NT2/D1 (cell line): ENCODE data around the gene SPTLC2.

Experiments
- SUZ12 ChIP-seq: IDR thresholded peaks from 2 replicates; pipeline ENCODE4 v1.6.1; 2011; ENCODE audit not compliant: insufficient read length, insufficient read depth; ENCODE audit errors: extremely low read depth
- YY1 ChIP-seq: IDR thresholded peaks from 2 replicates; pipeline ENCODE4 v1.6.1; 2011; ENCODE audit not compliant: insufficient read length, insufficient read depth

DNA sequence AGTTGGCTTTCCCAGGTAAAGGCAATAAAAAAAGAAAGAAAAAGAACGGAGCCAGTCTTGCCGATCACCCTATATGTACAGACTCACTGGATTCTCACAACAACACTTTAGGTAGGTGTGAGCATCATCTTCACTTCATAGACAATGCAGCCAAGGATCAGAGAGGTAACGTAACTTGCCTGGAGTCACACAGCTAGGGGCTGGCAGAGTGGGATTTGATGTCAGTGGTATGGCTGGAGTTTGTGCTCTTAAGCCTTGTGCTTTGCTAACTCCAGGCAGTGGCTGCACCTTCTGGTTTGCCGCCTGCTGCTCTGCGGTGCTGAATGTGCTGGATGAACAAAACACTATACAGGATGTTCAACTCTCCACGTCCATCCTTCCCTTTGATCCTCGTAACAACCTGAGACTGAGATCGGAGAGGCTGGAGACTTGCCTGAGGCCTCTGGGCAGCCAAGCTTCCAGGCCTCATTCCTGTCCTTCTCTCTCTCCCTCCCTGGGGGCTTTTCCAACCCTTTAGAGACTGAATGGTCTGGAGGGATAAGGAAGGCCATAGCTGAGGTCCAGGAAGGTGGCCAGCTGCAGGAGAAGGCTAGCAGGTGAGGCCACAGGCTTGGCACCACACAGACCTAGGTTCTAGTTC is 126.0 kb downstream of the SPTLC2 start:
- no peak for TF ChIP-seq YY1
- TF ChIP-seq SUZ12 = no peak
